Lower lobe of right lung (tissue), 2 donors: ENCODE results near the gene TMEM53. TPM values are rescaled to one million over a fixed set of nuclear protein-coding genes. Genes with fewer than 3 reads are reported as not detected.

Source experiments
- ATAC-seq, 2 donors: fragments of 200-7000 bp; cut with Tn5 transposase; one replicate each; pipeline ENCODE4 v1.9.1; 2020 to 2022; ENCODE audit warnings: mild to moderate bottlenecking in 2 of 2, moderate library complexity in 2 of 2
- DNase-seq: peaks from one replicate; pipeline ENCODE4 v3.0.0-alpha.2; 2020
- H3K27ac ChIP-seq: fragments of 200-600 bp; one replicate; pipeline ENCODE4 v1.8.0; 2022
- H3K27me3 ChIP-seq: fragments of 200-600 bp; one replicate; pipeline ENCODE4 v1.8.0; 2022; ENCODE audit warnings: low read depth
- H3K36me3 ChIP-seq: fragments of 200-600 bp; one replicate; pipeline ENCODE4 v1.8.0; 2022; ENCODE audit warnings: mild to moderate bottlenecking
- H3K4me1 ChIP-seq: fragments of 200-600 bp; one replicate; pipeline ENCODE4 v1.8.0; 2022
- H3K4me3 ChIP-seq: fragments of 200-600 bp; one replicate; pipeline ENCODE4 v1.8.0; 2022; ENCODE audit warnings: mild to moderate bottlenecking
- H3K9me3 ChIP-seq: fragments of 200-600 bp; one replicate; pipeline ENCODE4 v1.8.0; 2022
- intact Hi-C: fragments of 100-400 bp; cut with DNase I; formaldehyde crosslinking; loops from one replicate; pipeline ENCODE4 v1.11.0; 2022
- total RNA-seq: library from RNA; stranded (reverse); fragmentation: NEBNext Ultra II Directional; extraction: Animal tissue kit (Norgen Biotek cat#: 25700); gene quantifications from one replicate; pipeline ENCODE4 v1.2.1, GENCODE V29; 2021
- TF ChIP-seq, protein P1 (sequence below): fragments of 200-600 bp; IDR thresholded peaks from one replicate; pipeline ENCODE4 v1.8.0; 2022; ENCODE audit warnings: antibody characterized with exemption, mild to moderate bottlenecking
- donor health status: DM: no; HTN: yes; CAD: no; lungs with severe emphysema.

The TMEM53 gene
- total RNA-seq, 1 donor from 2014 or later: 22.6 TPM

DNA sequence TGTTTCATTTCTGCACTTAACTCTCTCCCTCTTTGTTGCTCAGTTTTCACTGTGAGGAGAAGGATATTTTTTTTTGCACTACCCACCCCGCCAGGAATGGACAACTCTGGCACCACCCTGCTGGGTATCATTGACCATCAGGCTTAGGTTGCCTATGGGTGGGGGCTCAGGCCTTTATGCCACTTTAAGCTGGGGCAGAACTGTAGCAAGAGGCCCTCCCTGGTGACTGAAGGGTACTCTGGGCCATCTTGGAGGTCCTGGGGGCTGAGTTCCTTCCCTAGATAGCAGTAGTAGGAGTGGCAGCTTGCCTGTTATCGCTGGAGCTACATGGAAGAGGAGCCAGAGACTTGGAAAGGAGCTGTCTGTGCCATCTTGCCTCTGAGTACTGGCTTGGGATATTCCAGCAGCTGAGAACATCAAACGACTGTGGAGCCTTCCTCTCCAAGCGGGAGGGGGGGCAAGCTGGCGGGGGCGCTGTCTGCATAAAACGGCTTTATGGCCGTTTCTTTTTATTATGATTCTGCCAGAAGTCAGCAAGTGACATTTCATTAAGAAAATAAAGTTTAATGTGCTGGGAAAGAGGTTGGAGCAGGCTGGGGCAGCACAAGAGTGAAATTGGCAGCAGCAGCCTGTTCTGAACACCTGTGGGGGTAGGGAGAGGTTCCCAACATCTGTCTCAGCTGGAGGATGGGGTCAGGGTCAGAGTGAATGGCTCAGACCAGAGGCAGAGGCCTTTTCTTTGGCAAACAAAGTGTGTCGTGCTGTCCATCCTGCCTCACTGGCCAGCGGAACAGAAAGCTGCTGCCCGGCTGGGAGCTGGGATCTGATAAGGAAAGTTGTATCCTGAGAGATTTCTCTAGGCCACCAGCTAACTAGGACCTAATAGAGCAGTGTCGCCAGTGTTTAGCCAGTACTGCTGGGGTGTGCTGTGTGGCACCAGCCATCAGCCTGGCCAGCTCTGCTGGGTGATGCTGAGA lies 32.9 kb downstream of the TMEM53 start:
- H3K9me3 ChIP-seq: no peaks in the 10 kb centered on the region
- intact Hi-C loops: no loop called here
- no peak overlapping the region for H3K4me3 ChIP-seq
- peaks cover 100% of the 10 kb centered on the region for H3K36me3 ChIP-seq
- TF ChIP-seq, protein P1, sequence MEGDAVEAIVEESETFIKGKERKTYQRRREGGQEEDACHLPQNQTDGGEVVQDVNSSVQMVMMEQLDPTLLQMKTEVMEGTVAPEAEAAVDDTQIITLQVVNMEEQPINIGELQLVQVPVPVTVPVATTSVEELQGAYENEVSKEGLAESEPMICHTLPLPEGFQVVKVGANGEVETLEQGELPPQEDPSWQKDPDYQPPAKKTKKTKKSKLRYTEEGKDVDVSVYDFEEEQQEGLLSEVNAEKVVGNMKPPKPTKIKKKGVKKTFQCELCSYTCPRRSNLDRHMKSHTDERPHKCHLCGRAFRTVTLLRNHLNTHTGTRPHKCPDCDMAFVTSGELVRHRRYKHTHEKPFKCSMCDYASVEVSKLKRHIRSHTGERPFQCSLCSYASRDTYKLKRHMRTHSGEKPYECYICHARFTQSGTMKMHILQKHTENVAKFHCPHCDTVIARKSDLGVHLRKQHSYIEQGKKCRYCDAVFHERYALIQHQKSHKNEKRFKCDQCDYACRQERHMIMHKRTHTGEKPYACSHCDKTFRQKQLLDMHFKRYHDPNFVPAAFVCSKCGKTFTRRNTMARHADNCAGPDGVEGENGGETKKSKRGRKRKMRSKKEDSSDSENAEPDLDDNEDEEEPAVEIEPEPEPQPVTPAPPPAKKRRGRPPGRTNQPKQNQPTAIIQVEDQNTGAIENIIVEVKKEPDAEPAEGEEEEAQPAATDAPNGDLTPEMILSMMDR: no peak
- ATAC-seq (no peak), DNase-seq (no peak)
- no peaks in the 10 kb centered on the region for H3K27me3 ChIP-seq
- no peaks in the 10 kb centered on the region for H3K4me1 ChIP-seq
- H3K27ac ChIP-seq: no peak overlapping the region

DNA sequence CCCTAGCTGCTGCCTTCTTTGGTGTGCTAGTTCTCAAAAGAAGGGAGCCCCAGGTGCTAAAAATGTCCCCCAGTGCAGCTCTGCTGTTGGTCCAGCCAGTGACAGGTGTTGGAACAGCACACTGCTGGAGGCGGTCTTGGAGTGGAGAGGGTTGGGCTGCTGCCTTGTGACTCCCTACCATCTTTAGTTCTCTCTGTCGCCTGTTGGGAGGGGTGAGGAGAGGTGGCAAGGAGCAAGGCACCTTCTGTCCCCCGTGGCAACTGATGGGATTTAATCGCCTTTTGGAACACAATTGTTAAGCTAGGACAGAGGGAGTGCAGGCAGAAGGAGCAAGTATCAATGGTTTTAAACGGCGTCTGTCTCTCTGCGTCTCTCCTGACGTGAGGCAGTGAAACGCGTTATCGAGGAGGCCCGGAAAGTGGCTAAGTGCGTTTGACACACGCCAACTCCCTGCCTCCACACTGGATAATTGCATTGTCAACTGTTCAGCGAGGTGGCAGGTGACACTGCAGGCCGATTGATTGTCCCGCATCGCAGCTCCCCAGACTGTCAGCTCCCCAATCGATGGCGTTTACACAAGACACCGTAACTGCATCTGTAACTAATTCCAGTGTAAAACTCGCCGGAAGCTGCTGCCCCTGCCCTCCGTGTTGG lies 34.0 kb downstream of the TMEM53 start:
- DNase-seq (no peak), ATAC-seq (no peak)
- TF ChIP-seq, protein P1: no peak
- intact Hi-C loops: no loop called here
- Histone ChIP-seq H3K36me3 (peaks cover 100% of the 10 kb centered on the region), H3K4me3 (no peak overlapping the region), H3K9me3 (no peaks in the 10 kb centered on the region), H3K27ac (no peak overlapping the region), H3K27me3 (no peaks in the 10 kb centered on the region), H3K4me1 (no peaks in the 10 kb centered on the region)

DNA sequence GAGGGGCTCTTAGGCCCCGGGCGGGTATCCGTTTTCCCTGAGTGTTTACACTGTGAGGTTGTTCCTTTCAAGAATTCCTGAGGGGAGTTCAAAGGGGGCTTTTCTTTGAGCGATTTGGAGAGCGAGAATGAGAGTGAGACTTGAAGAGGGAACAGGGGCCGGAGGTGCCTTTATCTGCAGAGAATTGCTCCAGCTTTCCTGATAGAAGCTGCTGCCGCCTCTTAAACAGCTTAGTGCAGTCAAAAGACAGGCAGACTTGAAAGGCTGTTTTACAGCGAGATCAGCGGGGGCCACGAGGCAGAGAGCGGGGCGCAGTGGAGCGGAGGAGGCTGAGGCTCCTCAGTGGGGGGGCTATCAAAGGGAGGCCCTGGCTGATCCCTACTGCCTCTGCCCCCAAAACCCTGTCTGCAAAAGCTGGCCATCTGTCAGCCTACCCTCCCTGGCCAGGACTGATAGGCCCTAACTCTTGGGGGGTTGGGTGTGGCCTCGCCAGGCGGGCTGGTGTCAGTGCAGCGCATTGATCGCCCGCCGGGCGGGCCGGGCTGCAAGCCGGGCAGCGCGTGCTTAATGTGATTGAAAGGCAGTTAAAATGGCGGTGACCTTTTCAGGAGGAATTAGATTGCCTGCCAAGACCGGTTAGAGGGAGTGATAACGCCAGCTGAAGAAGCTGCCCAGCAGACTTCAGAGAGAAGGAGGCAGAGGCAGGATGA lies 36.4 kb downstream of the TMEM53 start:
- Histone ChIP-seq H3K4me1 (peaks cover 21% of the 10 kb centered on the region), H3K27me3 (no peaks in the 10 kb centered on the region), H3K36me3 (peaks cover 95% of the 10 kb centered on the region), H3K4me3 (no peak overlapping the region), H3K9me3 (no peaks in the 10 kb centered on the region), H3K27ac (no peak overlapping the region)
- intact Hi-C loops: no loop called here
- DNase-seq (no peak), ATAC-seq (no peak)
- TF ChIP-seq, protein P1: no peak

DNA sequence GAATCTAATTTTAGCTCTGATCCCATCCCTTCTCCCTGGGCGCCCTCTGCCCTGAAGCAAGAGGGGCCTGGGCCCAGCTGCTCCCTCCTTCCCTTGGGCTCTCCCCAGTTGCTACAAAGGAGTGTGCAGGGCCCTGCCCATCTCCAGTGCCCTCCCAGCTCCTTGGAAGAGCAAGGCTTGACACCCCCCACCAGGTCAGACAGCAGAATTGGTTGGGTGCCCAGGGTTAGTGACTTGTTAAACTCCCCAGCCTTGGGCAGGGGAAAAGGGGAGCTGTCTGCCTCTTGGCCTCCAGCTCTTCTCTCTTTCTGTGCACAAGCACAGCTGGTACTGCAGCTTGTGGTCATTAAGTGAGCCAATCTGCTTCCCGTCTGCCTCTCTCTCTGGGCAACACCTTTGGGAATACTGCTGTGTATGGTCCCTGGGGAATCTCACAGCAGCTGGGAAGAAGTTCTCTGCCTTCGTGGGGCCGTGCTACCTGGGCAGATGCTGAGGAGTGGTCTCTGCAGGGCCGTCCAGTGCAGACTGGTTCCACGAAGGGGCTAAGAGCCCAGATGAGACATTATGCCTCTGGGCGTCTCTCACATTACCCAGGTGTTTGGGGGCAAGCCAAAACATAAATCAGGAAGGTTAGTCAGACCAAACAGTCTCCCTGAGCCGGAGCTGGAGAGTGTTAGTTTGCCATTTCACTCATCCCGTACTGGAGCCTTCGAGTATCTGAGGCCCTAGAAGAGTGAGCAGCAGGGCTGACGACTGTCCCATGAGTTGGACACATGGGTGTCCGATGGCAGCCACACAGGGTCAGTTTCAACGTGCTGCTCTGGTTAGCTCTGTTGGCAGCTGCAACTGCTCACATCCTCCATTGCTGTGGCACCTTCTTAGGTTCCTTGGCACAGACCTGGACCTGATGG lies 37.3 kb downstream of the TMEM53 start:
- ATAC-seq (no peak), DNase-seq (no peak)
- peaks cover 86% of the 10 kb centered on the region for H3K36me3 ChIP-seq
- TF ChIP-seq, protein P1: no peak
- peaks cover 26% of the 10 kb centered on the region for H3K4me1 ChIP-seq
- H3K4me3 ChIP-seq: no peak overlapping the region
- no peak overlapping the region for H3K27ac ChIP-seq
- intact Hi-C loops: no loop called here
- no peaks in the 10 kb centered on the region for H3K27me3 ChIP-seq
- no peaks in the 10 kb centered on the region for H3K9me3 ChIP-seq
